Epithelial cell of proximal tubule (primary cell): ENCODE results near the gene PIAS3. TPM values are rescaled to one million over a fixed set of nuclear protein-coding genes. Genes with fewer than 3 reads are reported as not detected.

ENCODE experiments used
- DNase-seq: peaks from one replicate; pipeline ENCODE4 v3.0.0-alpha.2; 2011; ENCODE audit warnings: low read depth
- H3K4me3 ChIP-seq: 2 replicates; pipeline ENCODE4 v1.5.1; 2011; ENCODE audit warnings: low read depth, mild to moderate bottlenecking, low read length
- CTCF ChIP-seq: conservative IDR thresholded peaks from 2 replicates; pipeline ENCODE4 v1.5.1; 2012; ENCODE audit warnings: low read depth, mild to moderate bottlenecking, low read length
- total RNA-seq: library from RNA; depleted of rRNA; stranded (reverse); fragments of >200 nt; gene quantifications from 2 replicates; pipeline ENCODE4 v1.2.3, GENCODE V29; 2015

The PIAS3 gene
- total RNA-seq, 1 donor from 2014 or later, result 27.8 TPM

DNA sequence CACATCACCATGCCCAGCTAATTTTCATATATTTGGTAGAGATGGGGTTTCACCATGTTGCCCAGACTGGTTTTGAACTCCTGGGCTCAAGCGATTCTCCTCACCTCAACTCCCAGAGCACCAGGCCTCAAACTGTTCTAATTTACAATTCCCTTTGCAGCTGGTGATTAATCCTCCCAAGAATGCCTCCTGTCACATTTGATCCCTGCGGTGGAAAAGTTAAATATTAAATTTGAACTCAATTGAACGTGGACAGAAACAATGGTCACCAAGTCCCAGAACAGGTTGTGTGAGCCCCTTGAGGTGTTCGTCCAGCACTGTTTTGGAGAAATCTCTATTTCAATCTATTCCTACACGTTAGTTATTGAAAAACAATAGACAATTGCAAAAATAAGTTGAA lies 28.8 kb upstream of the PIAS3 start:
- TF ChIP-seq CTCF, result no peak
- peak overlapping the region; percentile 3 for H3K4me3 ChIP-seq
- peak; percentile 76 for DNase-seq

- no peak for TF ChIP-seq CTCF
- DNase-seq, result no peak
- H3K4me3 ChIP-seq, result no peak overlapping the region
Measured at GRCh38 chr1:145886816-145887215, 27.9 kb upstream of the PIAS3 start.

DNA sequence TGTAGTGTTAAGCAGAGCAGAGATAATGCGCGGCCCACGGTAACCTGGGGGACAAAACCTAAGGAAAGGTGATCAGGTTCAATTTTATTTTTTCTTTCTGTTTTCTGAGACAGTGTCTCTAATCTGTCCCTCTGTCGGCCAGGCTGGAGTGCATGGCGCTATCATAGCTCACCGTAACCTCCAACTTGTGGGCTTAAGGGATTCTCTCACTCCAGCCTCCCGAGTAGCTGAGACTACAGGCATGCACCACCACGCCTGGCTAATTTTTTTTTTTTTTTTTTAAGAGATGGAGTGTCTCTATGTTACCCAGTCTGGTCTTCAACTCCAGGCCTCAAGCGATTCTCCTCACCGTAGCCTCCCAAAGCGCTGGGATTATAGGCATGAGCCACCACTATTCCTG lies 27.5 kb upstream of the PIAS3 start:
- TF ChIP-seq CTCF, result no peak
- no peak for DNase-seq
- peak overlapping the region; percentile 73 for H3K4me3 ChIP-seq

GRCh38 chr1:145885738-145886287 lies 26.9 kb upstream of the PIAS3 start, which contains the start of gene ANKRD35:
Gene ANKRD35 (minus strand): TSS chr1:145885866. CDS start chr1:145885758, 108 bp downstream.
- peak within 1 kb of the TSS; percentile 73 for H3K4me3 ChIP-seq
- no peak for DNase-seq
- no peak for TF ChIP-seq CTCF

DNA sequence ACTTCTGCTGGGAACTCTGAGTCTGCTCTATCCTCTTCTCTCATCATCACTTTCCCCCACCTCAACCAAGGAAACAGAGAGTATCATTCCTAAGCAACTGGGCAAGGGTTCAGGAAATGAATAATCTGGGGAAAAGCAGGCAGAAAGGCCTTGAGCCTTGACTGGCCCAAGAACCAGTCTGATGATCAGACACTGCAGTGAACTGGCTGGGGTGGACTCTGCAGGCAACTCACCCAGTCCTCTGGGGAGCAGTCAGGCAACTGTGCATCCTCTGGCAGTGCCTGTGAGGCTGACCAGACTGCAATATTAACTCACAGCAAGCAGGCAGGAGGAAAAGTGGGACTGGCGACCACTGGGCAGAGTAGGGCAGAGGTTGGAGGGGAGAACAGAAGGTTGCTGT lies 25.8 kb upstream of the PIAS3 start:
- H3K4me3 ChIP-seq, result no peak overlapping the region
- no peak for TF ChIP-seq CTCF
- DNase-seq, result no peak

- no peak for TF ChIP-seq CTCF
- DNase-seq, result no peak
- H3K4me3 ChIP-seq, result no peak overlapping the region
Measured at GRCh38 chr1:145879775-145880174, 20.9 kb upstream of the PIAS3 start.

- no peak for TF ChIP-seq CTCF
- no peak overlapping the region for H3K4me3 ChIP-seq
- DNase-seq, result no peak
Measured at GRCh38 chr1:145878724-145879123, 19.8 kb upstream of the PIAS3 start.
